ENCODE measurements around the gene CABLES2. TPM values are rescaled to one million over a fixed set of nuclear protein-coding genes. Genes with fewer than 3 reads are reported as not detected.

The CABLES2 gene
- polyA plus RNA-seq (ENCODE audit: insufficient read length), result 10.0 TPM
- long read RNA-seq, donor 1, partial matches to known transcripts, result 0 of 2 reads
- long read RNA-seq, donor 1, other reads (novel, unspliced or antisense), result 0 of 2 reads
- long read RNA-seq, donor 2, transcript CABLES2-201 (10 exons, 3,785 nt), result major isoform, 5 of 5 reads
- long read RNA-seq, donor 2, partial matches to known transcripts, result 0 of 5 reads
- long read RNA-seq, donor 2, other reads (novel, unspliced or antisense), result 0 of 5 reads
- long read RNA-seq, donor 3, result 0 reads
- long read RNA-seq, donor 4, result 0 reads
- long read RNA-seq, donor 5, partial matches to known transcripts, result 0 of 4 reads
- long read RNA-seq, donor 5, other reads (novel, unspliced or antisense), result 0 of 4 reads
- long read RNA-seq, donor 6, partial matches to known transcripts, result 0 of 2 reads
- long read RNA-seq, donor 6, other reads (novel, unspliced or antisense), result 0 of 2 reads
- long read RNA-seq, donor 7, partial matches to known transcripts, result 0 of 2 reads
- long read RNA-seq, donor 7, other reads (novel, unspliced or antisense), result 0 of 2 reads
- long read RNA-seq, donor 8, partial matches to known transcripts, result 0 of 1 reads
- long read RNA-seq, donor 8, other reads (novel, unspliced or antisense), result 0 of 1 reads

GRCh38 chr20:62407221-62407992 is at the start of gene CABLES2:
Gene CABLES2 (minus strand): TSS chr20:62407285. CDS start chr20:62407276, 9 bp downstream.
- DNase-seq, result peak; percentile 88

GRCh38 chr20:62455929-62456328 is 48.8 kb upstream of the CABLES2 start:
- no peak for DNase-seq

- peak; percentile 77 for DNase-seq
Measured at GRCh38 chr20:62454904-62455636, 48.0 kb upstream of the CABLES2 start.

- DNase-seq, result no peak
Measured at GRCh38 chr20:62453186-62453808, 46.2 kb upstream of the CABLES2 start.

- DNase-seq, result no peak
Measured at GRCh38 chr20:62452475-62453095, 45.5 kb upstream of the CABLES2 start.

- DNase-seq, result no peak
Measured at GRCh38 chr20:62451970-62452369, 44.9 kb upstream of the CABLES2 start.

- DNase-seq, result no peak
Measured at GRCh38 chr20:62451156-62451767, 44.2 kb upstream of the CABLES2 start.

GRCh38 chr20:62449951-62450691 is 43.0 kb upstream of the CABLES2 start:
- DNase-seq, result no peak

- no peak for DNase-seq
Measured at GRCh38 chr20:62448788-62449187, 41.7 kb upstream of the CABLES2 start.

GRCh38 chr20:62448038-62448437 is 41.0 kb upstream of the CABLES2 start:
- DNase-seq, result no peak

GRCh38 chr20:62446888-62447869 is 40.1 kb upstream of the CABLES2 start:
- DNase-seq, result no peak

- no peak for DNase-seq
Measured at GRCh38 chr20:62446481-62446880, 39.4 kb upstream of the CABLES2 start.

GRCh38 chr20:62445553-62446340 is 38.7 kb upstream of the CABLES2 start:
- no peak for DNase-seq

- no peak for DNase-seq
Measured at GRCh38 chr20:62444286-62444685, 37.2 kb upstream of the CABLES2 start.

GRCh38 chr20:62441987-62442539 is 35.0 kb upstream of the CABLES2 start:
- no peak for DNase-seq

GRCh38 chr20:62439218-62439617 is 32.1 kb upstream of the CABLES2 start:
- DNase-seq, result no peak

- no peak for DNase-seq
Measured at GRCh38 chr20:62437927-62438326, 30.8 kb upstream of the CABLES2 start.

All from left kidney (tissue), 8 donors.